Measurements from ENCODE around the gene CPHXL2. TPM values are rescaled to one million over a fixed set of nuclear protein-coding genes. Genes with fewer than 3 reads are reported as not detected.

CPHXL2 gene
- total RNA-seq, 2 experiments from 2014 or later: not detected

DNA sequence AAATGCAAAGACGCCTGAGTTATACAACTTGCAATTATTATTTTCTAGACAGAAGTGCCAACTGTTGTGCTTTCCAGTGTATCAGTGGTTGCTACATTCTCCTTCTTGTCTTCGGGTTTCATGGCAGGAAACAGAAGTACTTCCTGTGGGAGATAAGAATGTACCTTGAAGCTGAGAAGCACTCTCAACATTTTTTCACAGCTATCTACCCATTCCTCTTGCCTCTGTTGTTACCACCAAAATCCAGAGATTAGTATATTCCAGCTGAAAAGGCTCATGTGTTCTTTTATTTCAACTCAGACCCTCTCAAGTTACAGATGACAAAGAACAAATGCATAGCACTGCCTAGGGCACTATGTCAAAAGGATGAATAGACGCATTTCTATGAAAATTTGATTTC, 49.0 kb downstream of the CPHXL2 start:
- CTCF ChIA-PET: interaction anchor here (0.6 kb wide), 1 partner anchor 9 kb away, joined by 3 read pairs; no protein-coding TSS in a partner anchor
- intact Hi-C loops (cut with micrococcal nuclease): loop anchor here (10.0 kb wide), 1 partner anchor 163 kb away; the partner anchor contains the start of gene TMEM170A
- DNase-seq (no peak), ATAC-seq (no peak)
- Mint-ChIP-seq H3K27ac (peak overlapping the region; percentile 82), H3K27me3 (no peaks in the 10 kb centered on the region), H3K4me3 (no peak overlapping the region), H3K36me3 (ENCODE audit: low read depth) (peaks cover 71% of the 10 kb centered on the region), H3K9me3 (no peaks in the 10 kb centered on the region), H3K4me1 (ENCODE audit: low read depth) (peaks cover 24% of the 10 kb centered on the region)
- POLR2A ChIA-PET: interaction anchor here (3.2 to 9.2 kb wide), 2 partner anchors 15 to 20 kb away, joined by 14 to 67 read pairs; partner anchors contain the start of genes KARS1 and TERF2IP
- TF ChIP-seq CTCF (IDR thresholded peaks at IDR 0.05): no peak

GRCh38 chr16:75626806-75627205, 50.0 kb downstream of the CPHXL2 start:
- ChIA-PET CTCF (interaction anchor here (1.6 kb wide), 1 partner anchor 154 kb away, joined by 3 read pairs; no protein-coding TSS in a partner anchor), POLR2A (interaction anchor here (0.9 to 9.2 kb wide), 6 partner anchors 8 to 21 kb away, joined by 3 to 67 read pairs (median 4); partner anchors contain the start of genes KARS1 and TERF2IP)
- Mint-ChIP-seq H3K36me3 (ENCODE audit: low read depth) (peaks cover 66% of the 10 kb centered on the region), H3K27ac (peak overlapping the region; percentile 66), H3K4me3 (no peak overlapping the region), H3K4me1 (ENCODE audit: low read depth) (peaks cover 27% of the 10 kb centered on the region), H3K27me3 (no peaks in the 10 kb centered on the region), H3K9me3 (no peaks in the 10 kb centered on the region)
- ATAC-seq: no peak
- DNase-seq: no peak
- TF ChIP-seq CTCF (IDR thresholded peaks at IDR 0.05): no peak
- intact Hi-C loops (cut with micrococcal nuclease): loop anchor here (10.0 kb wide), 1 partner anchor 162 kb away; the partner anchor contains the start of gene TMEM170A

GRCh38 chr16:75624921-75625334, 51.9 kb downstream of the CPHXL2 start:
- no peak for TF ChIP-seq CTCF (IDR thresholded peaks at IDR 0.05)
- H3K27me3 Mint-ChIP-seq: no peaks in the 10 kb centered on the region
- H3K27ac Mint-ChIP-seq: peak overlapping the region; percentile 51
- H3K4me1 Mint-ChIP-seq (ENCODE audit: low read depth): peaks cover 46% of the 10 kb centered on the region
- ATAC-seq: no peak
- no peaks in the 10 kb centered on the region for H3K9me3 Mint-ChIP-seq
- H3K4me3 Mint-ChIP-seq: no peak overlapping the region
- peaks cover 56% of the 10 kb centered on the region for H3K36me3 Mint-ChIP-seq (ENCODE audit: low read depth)
- ChIA-PET POLR2A (interaction anchor here (3.2 kb wide), 1 partner anchor 23 kb away, joined by 14 read pairs; the partner anchor contains the start of genes KARS1 and TERF2IP), CTCF (no interaction called here)
- intact Hi-C loops (cut with micrococcal nuclease): loop anchor here (10.0 kb wide), 1 partner anchor 160 kb away; the partner anchor contains the start of gene TMEM170A
- no peak for DNase-seq

GRCh38 chr16:75622761-75623605, 53.8 kb downstream of the CPHXL2 start, which contains the start of gene ADAT1:
ADAT1 (minus strand) TSS chr16:75623281; CDS start chr16:75620799, 2,482 bp downstream.
- Mint-ChIP-seq H3K4me3 (peak within 1 kb of the TSS; percentile 97), H3K27me3 (no peaks in the 10 kb centered on the region), H3K4me1 (ENCODE audit: low read depth) (peaks cover 45% of the 10 kb centered on the region), H3K36me3 (ENCODE audit: low read depth) (peaks cover 52% of the 10 kb centered on the region), H3K9me3 (no peaks in the 10 kb centered on the region), H3K27ac (peak within 1 kb of the TSS; percentile 96)
- intact Hi-C loops (cut with micrococcal nuclease): loop anchor here (2.0 to 10.0 kb wide), 3 partner anchors 26 to 158 kb away; partner anchors contain the start of genes GABARAPL2 and TMEM170A
- ChIA-PET POLR2A (interaction anchor here (0.7 to 4.1 kb wide), 16 partner anchors 10 to 159 kb away, joined by 3 to 50 read pairs (median 4); partner anchors contain the start of genes GABARAPL2, KARS1, TERF2IP and TMEM170A), CTCF (interaction anchor here (0.8 to 3.5 kb wide), 8 partner anchors 8 to 159 kb away, joined by 4 to 18 read pairs (median 8); partner anchors contain the start of genes KARS1 and TERF2IP)
- peak; percentile 93 for ATAC-seq
- no peak for TF ChIP-seq CTCF (IDR thresholded peaks at IDR 0.05)
- peak; percentile 99 for DNase-seq
